ENCODE measurements around the gene LYPD6B.

The LYPD6B gene

DNA sequence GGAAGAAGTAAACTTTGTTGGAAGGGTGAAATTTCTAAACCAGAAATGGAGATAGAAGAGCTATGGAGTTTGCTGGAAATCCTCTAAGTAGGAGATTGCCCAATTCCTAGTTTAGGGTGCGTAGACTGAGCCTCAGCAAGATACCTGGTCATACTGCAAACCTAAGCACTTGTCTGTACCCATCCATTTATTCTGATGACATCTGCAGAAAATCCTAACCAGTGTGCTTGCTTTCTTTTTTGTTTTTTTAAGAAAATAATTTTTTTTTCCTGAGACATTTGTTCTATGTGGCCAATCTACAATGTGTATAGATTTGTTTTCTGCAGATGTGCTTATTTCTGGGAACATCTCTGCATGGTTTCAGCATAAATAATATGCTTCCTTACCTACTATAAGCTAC, 144.7 kb downstream of the LYPD6B start:
- Mint-ChIP-seq H3K27me3 (peaks cover 6% of the 10 kb centered on the region in 2 donors), H3K27ac (no peak overlapping the region), H3K4me1 (ENCODE audit: low read depth in 2 of 2) (no peaks in the 10 kb centered on the region), H3K9me3 (no peaks in the 10 kb centered on the region), H3K36me3 (ENCODE audit: insufficient read depth) (peaks cover 3% of the 10 kb centered on the region), H3K4me3 (no peak overlapping the region)
- ATAC-seq (replicated peaks), result no peak
- no peak for DNase-seq

DNA sequence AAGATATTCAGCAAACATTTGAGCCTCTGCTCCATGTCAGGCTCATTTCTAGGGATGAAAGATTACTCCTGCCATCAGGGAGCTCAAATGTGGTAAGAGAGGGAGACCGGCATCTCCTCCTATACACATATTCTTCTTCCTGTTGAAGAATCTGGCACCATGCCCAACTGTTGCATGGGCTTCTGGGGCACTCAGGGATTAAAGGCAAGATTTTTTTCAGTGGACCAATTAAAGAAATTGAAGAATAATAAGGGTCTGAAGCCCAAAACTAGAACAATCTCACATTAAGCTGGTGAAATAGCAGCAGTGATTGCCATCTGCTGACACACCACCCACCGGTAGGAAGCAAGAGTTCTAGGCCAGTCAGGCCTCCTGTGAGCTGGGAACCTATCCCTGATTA, 146.5 kb downstream of the LYPD6B start:
- H3K27me3 Mint-ChIP-seq, result no peaks in the 10 kb centered on the region
- no peaks in the 10 kb centered on the region for H3K4me1 Mint-ChIP-seq (ENCODE audit: low read depth in 2 of 2)
- ATAC-seq (replicated peaks) (no peak), DNase-seq (no peak)
- peaks cover 3% of the 10 kb centered on the region for H3K36me3 Mint-ChIP-seq (ENCODE audit: insufficient read depth)
- no peak overlapping the region for H3K4me3 Mint-ChIP-seq
- H3K27ac Mint-ChIP-seq, result no peak overlapping the region
- H3K9me3 Mint-ChIP-seq, result no peaks in the 10 kb centered on the region

DNA sequence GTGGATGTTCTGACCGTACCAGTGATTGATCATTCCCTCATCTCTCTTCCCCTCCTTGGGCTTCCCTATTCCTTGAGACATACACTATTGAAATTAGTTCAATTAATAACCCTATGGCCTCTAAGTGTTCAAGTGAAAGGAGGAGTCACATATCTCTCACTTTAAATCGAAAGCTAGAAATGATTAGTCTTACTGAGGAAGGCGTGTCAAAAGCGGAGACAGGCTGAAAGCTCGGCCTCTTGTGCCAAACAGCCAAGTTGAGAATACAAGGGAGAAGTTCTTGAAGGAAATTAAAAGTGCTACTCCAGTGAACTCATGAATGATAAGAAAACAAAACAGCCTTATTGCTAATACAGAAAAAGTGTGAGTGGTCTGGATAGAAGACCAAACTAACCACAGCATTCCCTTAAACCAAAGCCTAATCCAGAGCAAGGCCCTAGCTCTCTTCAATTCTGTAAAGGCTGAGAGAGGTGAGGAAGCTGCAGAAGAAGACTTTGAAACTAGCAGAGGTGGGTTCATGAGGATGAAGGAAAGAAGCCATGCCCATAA, 147.5 kb downstream of the LYPD6B start:
- Mint-ChIP-seq H3K9me3 (no peaks in the 10 kb centered on the region), H3K4me1 (ENCODE audit: low read depth in 2 of 2) (no peaks in the 10 kb centered on the region), H3K27ac (no peak overlapping the region), H3K36me3 (ENCODE audit: insufficient read depth) (no peaks in the 10 kb centered on the region), H3K27me3 (no peaks in the 10 kb centered on the region), H3K4me3 (no peak overlapping the region)
- DNase-seq (no peak), ATAC-seq (replicated peaks) (no peak)

DNA sequence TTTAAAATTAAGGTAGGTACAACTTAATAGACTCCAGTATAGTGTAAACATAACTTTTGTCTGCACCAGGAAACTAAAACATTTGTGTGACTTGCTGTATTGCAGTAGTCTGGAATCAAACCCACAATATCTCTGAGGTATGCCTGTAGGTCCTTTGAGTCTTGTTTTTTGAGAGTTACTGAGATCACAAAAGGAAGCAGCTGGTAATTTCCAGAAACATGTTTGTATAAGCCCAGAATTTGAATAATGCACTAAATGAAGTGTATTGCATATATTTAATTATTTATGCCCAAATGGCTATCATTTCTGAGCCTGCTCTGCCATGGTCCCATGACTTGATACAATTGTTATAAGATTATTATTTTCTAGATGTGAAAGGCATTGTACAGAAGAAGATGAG, 148.6 kb downstream of the LYPD6B start:
- H3K27me3 Mint-ChIP-seq, result peaks cover 0 to under 1% of the 10 kb centered on the region in 2 donors
- no peak for DNase-seq
- no peak overlapping the region for H3K4me3 Mint-ChIP-seq
- H3K27ac Mint-ChIP-seq, result no peak overlapping the region
- no peak for ATAC-seq (replicated peaks)
- H3K4me1 Mint-ChIP-seq (ENCODE audit: low read depth in 2 of 2), result no peaks in the 10 kb centered on the region
- H3K36me3 Mint-ChIP-seq (ENCODE audit: insufficient read depth), result no peaks in the 10 kb centered on the region
- H3K9me3 Mint-ChIP-seq, result no peaks in the 10 kb centered on the region

DNA sequence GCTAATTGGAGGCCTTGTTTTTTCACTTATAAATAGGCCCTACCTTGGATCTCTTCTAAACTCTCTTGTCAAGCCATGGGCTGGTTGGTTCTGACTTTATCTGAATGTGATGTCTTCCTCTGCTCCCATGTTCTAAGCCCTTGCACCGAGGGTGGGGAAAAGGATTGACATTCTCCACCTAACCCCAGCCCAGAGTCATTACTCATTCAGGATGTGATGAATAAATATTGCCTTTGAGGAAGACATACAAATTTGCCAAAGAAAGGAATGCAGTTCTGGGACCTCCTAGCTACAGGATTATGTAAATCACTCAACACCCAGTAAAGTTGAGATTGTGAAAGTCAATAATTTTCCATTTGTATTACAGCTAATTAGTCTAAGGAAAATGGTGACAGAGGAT, 149.8 kb downstream of the LYPD6B start:
- Mint-ChIP-seq H3K27ac (no peak overlapping the region), H3K36me3 (ENCODE audit: insufficient read depth) (no peaks in the 10 kb centered on the region), H3K9me3 (peaks cover 0 to under 1% of the 10 kb centered on the region in 2 donors), H3K4me3 (no peak overlapping the region), H3K4me1 (ENCODE audit: low read depth in 2 of 2) (no peaks in the 10 kb centered on the region), H3K27me3 (peaks cover 0 to 8% of the 10 kb centered on the region in 2 donors)
- DNase-seq, result no peak
- ATAC-seq (replicated peaks), result no peak

DNA sequence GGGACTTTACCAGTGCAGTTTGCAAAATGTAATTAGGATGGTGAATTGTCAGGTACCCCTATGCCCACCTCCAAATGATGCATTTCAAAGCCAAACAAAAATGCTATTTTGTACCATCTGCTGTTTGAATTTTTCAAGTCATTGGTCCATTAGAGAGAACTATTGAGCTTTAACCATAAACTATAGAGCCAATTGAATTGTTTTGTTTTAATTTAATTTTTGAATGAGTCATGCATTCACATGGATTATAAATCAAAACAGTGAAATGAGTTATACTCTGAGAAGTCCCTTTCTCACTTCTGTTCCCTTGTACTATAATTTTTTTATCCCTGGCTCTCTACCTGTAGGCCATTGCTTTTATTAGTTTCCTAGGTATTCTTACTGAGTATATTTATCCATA, 151.3 kb downstream of the LYPD6B start:
- peaks cover 0 to 1% of the 10 kb centered on the region in 2 donors for H3K9me3 Mint-ChIP-seq
- no peak for ATAC-seq (replicated peaks)
- peaks cover 0 to 8% of the 10 kb centered on the region in 2 donors for H3K27me3 Mint-ChIP-seq

DNA sequence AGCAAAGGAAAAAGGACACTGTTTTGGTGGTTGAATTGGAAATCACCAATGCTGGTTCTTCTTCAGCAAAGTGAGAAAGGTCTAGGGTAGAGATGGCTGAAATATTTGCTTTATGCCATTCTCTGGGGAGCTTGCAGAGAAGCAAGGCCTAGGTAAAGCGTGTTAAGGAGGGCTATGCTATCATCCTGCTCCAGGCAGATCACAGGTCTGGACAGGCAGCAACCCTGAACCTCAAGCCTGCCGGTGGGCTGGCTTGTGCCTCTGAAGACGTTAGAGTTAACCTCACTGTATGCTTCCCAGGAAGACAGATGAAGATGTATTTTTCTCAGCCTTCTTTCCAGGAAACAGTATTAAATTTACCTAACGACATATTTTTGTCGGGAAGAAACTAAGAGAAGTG, 153.4 kb downstream of the LYPD6B start:
- Mint-ChIP-seq H3K27ac (no peak overlapping the region), H3K9me3 (peaks cover 0 to 1% of the 10 kb centered on the region in 2 donors), H3K36me3 (ENCODE audit: insufficient read depth) (no peaks in the 10 kb centered on the region), H3K4me1 (ENCODE audit: low read depth in 2 of 2) (no peaks in the 10 kb centered on the region), H3K4me3 (no peak overlapping the region), H3K27me3 (peaks cover 0 to 8% of the 10 kb centered on the region in 2 donors)
- ATAC-seq (replicated peaks) (no peak), DNase-seq (no peak)

More for the DNA sequence above, 151.3 kb downstream of the LYPD6B start:
- no peak for DNase-seq
- Mint-ChIP-seq H3K4me3 (no peak overlapping the region), H3K4me1 (ENCODE audit: low read depth in 2 of 2) (no peaks in the 10 kb centered on the region), H3K27ac (no peak overlapping the region), H3K36me3 (ENCODE audit: insufficient read depth) (no peaks in the 10 kb centered on the region)

DNA sequence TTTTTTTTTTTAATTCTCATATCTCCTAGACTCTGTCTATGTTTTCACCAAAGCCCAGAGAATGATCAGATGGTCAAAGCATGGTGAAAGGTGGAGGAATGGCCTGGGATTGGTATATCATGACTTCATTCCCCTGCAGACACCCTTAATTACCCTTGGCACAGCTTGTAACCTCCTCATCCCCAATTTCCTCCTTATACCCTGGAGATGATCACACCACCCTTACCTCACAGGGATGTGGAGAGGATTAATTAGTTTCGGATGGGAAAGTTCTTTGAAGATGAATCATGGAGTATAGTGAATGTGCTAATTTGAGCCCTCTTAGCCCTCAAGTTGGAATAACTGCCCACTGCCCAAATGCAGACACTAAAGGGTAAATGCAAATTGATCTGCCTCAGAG, 153.9 kb downstream of the LYPD6B start:
- no peak overlapping the region for H3K27ac Mint-ChIP-seq
- H3K4me3 Mint-ChIP-seq, result no peak overlapping the region
- H3K36me3 Mint-ChIP-seq (ENCODE audit: insufficient read depth), result no peaks in the 10 kb centered on the region
- DNase-seq (no peak), ATAC-seq (replicated peaks) (no peak)
- H3K9me3 Mint-ChIP-seq, result peaks cover 0 to 1% of the 10 kb centered on the region in 2 donors
- peaks cover 0 to 8% of the 10 kb centered on the region in 2 donors for H3K27me3 Mint-ChIP-seq
- H3K4me1 Mint-ChIP-seq (ENCODE audit: low read depth in 2 of 2), result no peaks in the 10 kb centered on the region

DNA sequence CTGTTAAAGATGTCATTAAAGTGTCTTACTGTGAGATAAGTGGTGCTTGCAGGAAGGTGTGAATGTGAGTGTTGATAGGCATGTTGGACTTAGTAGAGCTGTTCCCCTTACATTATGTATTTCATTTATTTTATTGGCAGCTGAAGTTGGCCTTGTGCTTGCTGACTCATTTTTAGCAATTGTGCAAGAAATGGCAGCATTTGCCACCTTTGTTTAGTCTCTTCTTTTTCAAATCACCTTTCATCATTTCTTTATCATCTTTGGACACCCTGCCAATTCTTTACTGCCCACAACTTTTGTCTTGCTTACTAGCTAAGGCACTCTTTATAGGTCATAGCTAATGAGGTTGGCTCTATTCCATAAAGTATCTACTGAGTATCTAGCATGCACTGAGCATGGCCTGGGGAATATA, 161.6 kb downstream of the LYPD6B start:
- no peak for ATAC-seq (replicated peaks)
- no peaks in the 10 kb centered on the region for H3K36me3 Mint-ChIP-seq (ENCODE audit: insufficient read depth)
- no peak overlapping the region for H3K4me3 Mint-ChIP-seq
- H3K4me1 Mint-ChIP-seq (ENCODE audit: low read depth in 2 of 2), result no peaks in the 10 kb centered on the region
- H3K27me3 Mint-ChIP-seq, result no peaks in the 10 kb centered on the region
- DNase-seq, result no peak
- H3K27ac Mint-ChIP-seq, result no peak overlapping the region
- H3K9me3 Mint-ChIP-seq, result no peaks in the 10 kb centered on the region

DNA sequence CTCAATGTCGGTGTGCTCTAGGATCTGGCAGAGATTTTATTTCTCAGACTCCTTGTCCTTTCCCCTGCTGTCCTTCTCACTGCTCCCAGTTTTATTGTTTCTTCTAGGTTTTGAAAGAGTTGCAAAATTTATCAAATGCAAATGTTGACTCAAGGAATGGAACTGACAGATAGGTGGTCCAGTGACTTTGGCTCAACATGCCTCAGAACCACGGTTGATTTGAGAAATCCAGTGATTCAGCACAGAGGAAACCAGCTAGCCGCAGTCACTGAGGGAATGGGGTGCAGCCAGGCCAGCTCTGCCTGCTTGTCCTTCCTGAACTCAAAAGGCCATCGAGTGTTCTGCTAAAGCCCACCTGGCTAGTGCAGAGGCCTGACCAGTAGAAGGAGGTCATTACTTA, 166.2 kb downstream of the LYPD6B start:
- Mint-ChIP-seq H3K9me3 (no peaks in the 10 kb centered on the region), H3K27me3 (peaks cover 0 to 15% of the 10 kb centered on the region in 2 donors), H3K27ac (no peak overlapping the region), H3K4me1 (ENCODE audit: low read depth in 2 of 2) (no peaks in the 10 kb centered on the region), H3K4me3 (no peak overlapping the region), H3K36me3 (ENCODE audit: insufficient read depth) (no peaks in the 10 kb centered on the region)
- ATAC-seq (replicated peaks) (no peak), DNase-seq (no peak)

DNA sequence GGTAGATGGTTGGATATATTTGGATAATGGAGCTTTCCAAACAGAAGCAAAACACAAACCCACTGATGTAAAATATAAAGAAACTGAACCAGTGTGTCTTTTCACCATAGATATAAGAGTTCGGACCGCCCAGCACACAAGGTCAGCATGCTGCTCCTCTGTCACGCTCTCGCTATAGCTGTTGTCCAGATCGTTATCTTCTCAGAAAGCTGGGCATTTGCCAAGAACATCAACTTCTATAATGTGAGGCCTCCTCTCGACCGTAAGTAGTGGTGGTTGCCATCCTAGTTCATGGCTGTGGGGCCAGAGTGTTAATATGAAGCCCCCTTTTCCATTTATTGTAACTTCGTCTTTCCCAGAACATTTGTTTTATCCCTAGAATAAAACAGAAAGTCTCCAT, 166.6 kb downstream of the LYPD6B start:
- ATAC-seq (replicated peaks), result no peak
- no peaks in the 10 kb centered on the region for H3K9me3 Mint-ChIP-seq

DNA sequence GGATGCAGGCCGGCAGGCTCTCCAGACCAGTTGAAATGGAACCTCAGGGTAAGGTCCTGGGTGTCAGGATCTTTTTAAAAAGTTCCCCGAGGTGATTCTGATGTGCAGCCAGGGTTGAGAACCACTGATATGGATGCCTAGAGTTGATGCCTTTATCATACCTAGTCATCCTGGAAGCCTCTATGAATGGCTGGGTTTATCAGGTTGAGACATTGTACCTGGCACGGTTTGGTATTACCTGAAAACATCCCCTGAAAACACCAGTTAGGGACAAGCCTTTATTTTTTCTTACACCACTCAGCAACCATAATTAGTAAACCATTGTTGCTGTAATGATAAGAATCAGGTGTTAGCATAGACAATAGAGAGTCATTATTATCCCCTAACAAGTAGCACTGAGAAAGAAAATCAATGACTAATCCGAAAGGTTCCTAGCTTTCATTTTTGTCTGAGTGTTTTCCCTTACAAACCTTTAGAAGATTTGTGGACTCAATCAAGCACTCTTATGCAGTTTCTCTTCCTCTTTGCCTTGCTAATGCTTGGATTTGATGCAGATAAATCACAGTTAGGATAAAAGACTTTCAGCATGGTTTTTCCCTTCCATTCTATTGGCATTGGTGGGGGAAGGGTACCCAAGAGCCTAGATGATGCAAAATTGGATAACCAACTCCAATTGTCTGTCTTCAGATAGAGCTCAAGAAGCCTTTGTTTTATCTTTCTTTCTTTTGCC, 175.4 kb downstream of the LYPD6B start:
- H3K4me3 Mint-ChIP-seq, result no peak overlapping the region
- no peak for DNase-seq
- no peaks in the 10 kb centered on the region for H3K36me3 Mint-ChIP-seq (ENCODE audit: insufficient read depth)
- peaks cover 0 to 2% of the 10 kb centered on the region in 2 donors for H3K4me1 Mint-ChIP-seq (ENCODE audit: low read depth in 2 of 2)
- no peak overlapping the region for H3K27ac Mint-ChIP-seq
- ATAC-seq (replicated peaks), result no peak
- H3K9me3 Mint-ChIP-seq, result no peaks in the 10 kb centered on the region
- H3K27me3 Mint-ChIP-seq, result peaks cover 0 to 12% of the 10 kb centered on the region in 2 donors

More for the DNA sequence above, 166.6 kb downstream of the LYPD6B start:
- no peak for DNase-seq
- Mint-ChIP-seq H3K4me3 (no peak overlapping the region), H3K27ac (no peak overlapping the region), H3K36me3 (ENCODE audit: insufficient read depth) (no peaks in the 10 kb centered on the region), H3K27me3 (peaks cover 0 to 15% of the 10 kb centered on the region in 2 donors), H3K4me1 (ENCODE audit: low read depth in 2 of 2) (no peaks in the 10 kb centered on the region)

DNA sequence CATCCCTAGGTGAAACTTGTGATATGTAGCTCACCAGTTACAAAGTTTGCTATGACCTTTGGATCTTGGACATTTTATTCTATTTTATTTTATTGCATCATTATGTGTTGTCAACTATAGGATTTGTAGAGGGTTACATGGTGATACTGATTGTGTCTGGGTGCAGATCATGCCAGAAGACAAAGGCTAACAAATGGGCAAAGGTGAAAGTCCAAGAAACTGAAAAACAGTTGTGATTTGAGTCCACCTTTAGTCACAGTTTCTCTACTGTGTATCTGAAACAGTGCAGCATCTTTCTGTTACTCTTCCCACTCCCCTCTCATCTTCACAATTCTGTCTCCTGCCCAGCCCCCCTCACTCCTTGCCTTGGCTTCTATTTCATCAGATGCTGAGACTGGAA, 180.0 kb downstream of the LYPD6B start:
- Mint-ChIP-seq H3K27ac (no peak overlapping the region), H3K27me3 (peaks cover 4 to 14% of the 10 kb centered on the region in 2 donors), H3K36me3 (ENCODE audit: insufficient read depth) (no peaks in the 10 kb centered on the region), H3K4me1 (ENCODE audit: low read depth in 2 of 2) (peaks cover 0 to 2% of the 10 kb centered on the region in 2 donors), H3K4me3 (no peak overlapping the region), H3K9me3 (no peaks in the 10 kb centered on the region)
- DNase-seq, result no peak
- no peak for ATAC-seq (replicated peaks)

DNA sequence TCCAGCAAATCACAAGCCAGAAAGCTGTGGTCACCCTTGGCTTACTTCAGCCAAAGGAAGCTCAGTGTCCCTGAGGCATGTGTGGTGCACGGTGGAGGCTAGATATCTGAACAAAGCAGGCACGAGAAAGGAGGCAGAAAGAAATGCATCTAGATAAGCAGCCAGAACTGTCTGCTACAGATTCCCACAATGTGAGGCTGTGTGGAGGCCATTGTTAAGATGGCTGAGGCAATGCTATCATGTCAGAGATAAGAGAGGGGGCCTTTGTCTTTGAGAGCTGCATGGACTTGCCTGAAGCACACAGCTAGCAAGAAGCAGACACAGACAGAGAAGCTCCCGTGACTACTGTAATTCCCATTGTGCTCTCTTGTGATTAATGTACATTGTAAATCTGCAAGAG, 181.4 kb downstream of the LYPD6B start:
- H3K36me3 Mint-ChIP-seq (ENCODE audit: insufficient read depth), result no peaks in the 10 kb centered on the region
- ATAC-seq (replicated peaks) (no peak), DNase-seq (no peak)
- H3K27me3 Mint-ChIP-seq, result peaks cover 4 to 20% of the 10 kb centered on the region in 2 donors
- no peak overlapping the region for H3K4me3 Mint-ChIP-seq
- no peaks in the 10 kb centered on the region for H3K4me1 Mint-ChIP-seq (ENCODE audit: low read depth in 2 of 2)
- H3K27ac Mint-ChIP-seq, result no peak overlapping the region
- H3K9me3 Mint-ChIP-seq, result no peaks in the 10 kb centered on the region
